Measurements from ENCODE around the gene ELFN2.
"Not testable (repeated sequence)": the region's sequence is repeated elsewhere in the genome, so short reads cannot be mapped to it uniquely, and the experiment has no call there.

- TF ChIP-seq CTCF (conservative IDR thresholded peaks at IDR 0.05; ENCODE audit: low read length); EZH2phosphoT487 (IDR thresholded peaks at IDR 0.05; ENCODE audit: borderline replicate concordance): not testable (repeated sequence)
Observed at GRCh38 chr22:37328538-37329237, 98.6 kb downstream of the ELFN2 start.

All from Loucy (cell line).